Mesodermal cell (in vitro differentiated cells): ENCODE measurements around the gene ATP13A3.

Experiments
- H3K27ac ChIP-seq: 2 replicates; pipeline ENCODE4 v1.7.0; 2013; ENCODE audit warnings: mild to moderate bottlenecking, low read depth, low read length, moderate library complexity; ENCODE audit not compliant: severe bottlenecking
- H3K36me3 ChIP-seq: 2 replicates; pipeline ENCODE4 v1.7.1; 2013; ENCODE audit warnings: mild to moderate bottlenecking, low read length, moderate library complexity; ENCODE audit not compliant: control insufficient read depth, insufficient read depth
- H3K4me1 ChIP-seq: one replicate; pipeline ENCODE4 v1.7.1; 2013; ENCODE audit warnings: mild to moderate bottlenecking, low read length; ENCODE audit not compliant: insufficient read depth, control insufficient read depth, poor library complexity, severe bottlenecking
- H3K4me3 ChIP-seq: 2 replicates; pipeline ENCODE4 v1.7.0; 2013; ENCODE audit warnings: low read length, control low read depth, mild to moderate bottlenecking; ENCODE audit not compliant: insufficient read depth, poor library complexity, severe bottlenecking; ENCODE audit errors: extremely low read depth
- H3K9me3 ChIP-seq: 2 replicates; pipeline ENCODE4 v1.7.1; 2013; ENCODE audit warnings: mild to moderate bottlenecking, low read length, moderate library complexity; ENCODE audit not compliant: control insufficient read depth
- WGBS, 2 experiments: methylation state at CpG; one replicate each; pipeline ENCODE4 v1.1.5; 2013; ENCODE audit warnings: missing lambda C conversion rate in 2 of 2; ENCODE audit not compliant: insufficient coverage in 2 of 2; 5-methylcytosine and 5-hydroxymethylcytosine counted together

Gene ATP13A3

GRCh38 chr3:194446172-194446571 lies 40.6 kb downstream of the ATP13A3 start:
- WGBS, 2 experiments = 97 to 99% methylated on average over 11 to 12 of the region's 13 CpGs
- Histone ChIP-seq H3K4me3 (no peak overlapping the region), H3K9me3 (no peaks in the 10 kb centered on the region), H3K27ac (no peak overlapping the region), H3K4me1 (no peaks in the 10 kb centered on the region), H3K36me3 (peaks cover 58% of the 10 kb centered on the region)

GRCh38 chr3:194443901-194444300 lies 42.9 kb downstream of the ATP13A3 start:
- peaks cover 62% of the 10 kb centered on the region for H3K36me3 ChIP-seq
- no peak overlapping the region for H3K27ac ChIP-seq
- no CpG with 5 or more reads among the region's 2 CpGs for WGBS, 2 experiments

DNA sequence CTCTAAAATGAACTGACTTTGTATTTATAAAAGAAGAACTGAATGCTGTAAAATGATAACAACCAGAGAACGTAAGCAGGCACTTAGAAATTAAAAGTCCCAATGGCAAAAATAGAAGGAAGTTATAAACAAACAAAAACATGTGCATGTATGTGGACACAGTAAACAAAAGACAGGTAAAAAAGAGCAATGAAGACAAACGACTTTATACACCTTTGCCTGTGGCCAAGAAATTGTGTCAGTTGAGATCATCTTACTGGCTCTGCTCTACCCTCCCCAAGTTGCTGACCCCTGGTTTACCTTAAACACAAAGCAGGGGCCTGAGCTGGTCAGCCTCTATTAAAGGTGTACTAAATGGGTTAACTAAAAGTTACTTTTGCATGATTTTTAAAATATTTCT lies 46.0 kb downstream of the ATP13A3 start:
- H3K36me3 ChIP-seq = peaks cover 64% of the 10 kb centered on the region
- no peaks in the 10 kb centered on the region for H3K4me1 ChIP-seq
- H3K27ac ChIP-seq = no peak overlapping the region
- no peak overlapping the region for H3K4me3 ChIP-seq
- WGBS, 2 experiments = 92% methylated on average over 2 of the region's 2 CpGs; no CpG with 5 or more reads in 1 of the 2 experiments
- H3K9me3 ChIP-seq = no peaks in the 10 kb centered on the region

More at GRCh38 chr3:194443901-194444300, 42.9 kb downstream of the ATP13A3 start:
- no peaks in the 10 kb centered on the region for H3K4me1 ChIP-seq
- H3K4me3 ChIP-seq = no peak overlapping the region
- no peaks in the 10 kb centered on the region for H3K9me3 ChIP-seq

GRCh38 chr3:194439881-194440550 lies 46.8 kb downstream of the ATP13A3 start:
- H3K9me3 ChIP-seq = no peaks in the 10 kb centered on the region
- 90 to 100% methylated on average over 2 of the region's 6 CpGs for WGBS, 2 experiments
- no peak overlapping the region for H3K27ac ChIP-seq
- no peaks in the 10 kb centered on the region for H3K4me1 ChIP-seq
- peaks cover 71% of the 10 kb centered on the region for H3K36me3 ChIP-seq
- no peak overlapping the region for H3K4me3 ChIP-seq

DNA sequence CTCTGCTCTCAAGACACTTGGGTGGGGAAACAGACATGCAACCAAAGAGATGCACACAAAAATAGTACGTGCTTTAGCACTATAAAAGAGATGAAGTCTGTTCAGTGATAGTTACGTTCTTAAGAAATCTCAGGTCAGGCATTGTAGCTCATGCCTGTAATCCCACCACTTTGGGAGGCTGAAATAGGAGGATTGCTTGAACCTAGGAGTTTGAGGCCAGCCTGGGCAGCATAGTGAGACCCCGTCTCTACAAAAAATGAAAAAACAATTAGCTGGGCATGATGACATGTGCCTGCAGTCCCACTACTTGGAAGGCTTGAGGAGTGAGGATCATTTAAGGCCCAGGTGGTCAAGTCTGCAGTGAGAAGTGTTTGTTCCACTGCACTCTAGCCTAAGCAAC lies 52.3 kb downstream of the ATP13A3 start:
- H3K27ac ChIP-seq = no peak overlapping the region
- no peaks in the 10 kb centered on the region for H3K9me3 ChIP-seq
- H3K4me3 ChIP-seq = no peak overlapping the region
- H3K36me3 ChIP-seq = peaks cover 79% of the 10 kb centered on the region
- 95 to 100% methylated on average over 3 of the region's 3 CpGs for WGBS, 2 experiments
- no peaks in the 10 kb centered on the region for H3K4me1 ChIP-seq

GRCh38 chr3:194431554-194431953 lies 55.2 kb downstream of the ATP13A3 start:
- H3K4me1 ChIP-seq = no peaks in the 10 kb centered on the region
- H3K27ac ChIP-seq = no peak overlapping the region
- H3K4me3 ChIP-seq = no peak overlapping the region
- H3K9me3 ChIP-seq = no peaks in the 10 kb centered on the region
- peaks cover 75% of the 10 kb centered on the region for H3K36me3 ChIP-seq
- WGBS, 2 experiments = 80 to 100% methylated on average over 1 to 2 of the region's 5 CpGs

GRCh38 chr3:194425399-194425798 lies 61.4 kb downstream of the ATP13A3 start:
- Histone ChIP-seq H3K36me3 (peaks cover 57% of the 10 kb centered on the region), H3K27ac (no peak overlapping the region), H3K4me3 (no peak overlapping the region), H3K9me3 (no peaks in the 10 kb centered on the region), H3K4me1 (no peaks in the 10 kb centered on the region)
- WGBS, 2 experiments = 100% methylated on average over 1 to 3 of the region's 4 CpGs

- WGBS, 2 experiments = 90 to 100% methylated on average over 2 of the region's 7 CpGs
- Histone ChIP-seq H3K36me3 (peaks cover 57% of the 10 kb centered on the region), H3K9me3 (no peaks in the 10 kb centered on the region), H3K4me1 (no peaks in the 10 kb centered on the region), H3K27ac (no peak overlapping the region), H3K4me3 (no peak overlapping the region)
Measured at GRCh38 chr3:194424953-194425352, 61.8 kb downstream of the ATP13A3 start.

- Histone ChIP-seq H3K9me3 (no peaks in the 10 kb centered on the region), H3K36me3 (peaks cover 55% of the 10 kb centered on the region), H3K4me3 (no peak overlapping the region), H3K27ac (no peak overlapping the region), H3K4me1 (no peaks in the 10 kb centered on the region)
- WGBS, 2 experiments = no CpG with 5 or more reads among the region's 1 CpG
Measured at GRCh38 chr3:194424373-194424772, 62.4 kb downstream of the ATP13A3 start.

- Histone ChIP-seq H3K36me3 (peaks cover 58% of the 10 kb centered on the region), H3K27ac (no peak overlapping the region), H3K4me3 (no peak overlapping the region), H3K9me3 (no peaks in the 10 kb centered on the region), H3K4me1 (no peaks in the 10 kb centered on the region)
- 89 to 100% methylated on average over 1 of the region's 3 CpGs for whole genome bisulfite sequencing, 2 experiments
Measured at GRCh38 chr3:194423317-194423716, 63.5 kb downstream of the ATP13A3 start.

DNA sequence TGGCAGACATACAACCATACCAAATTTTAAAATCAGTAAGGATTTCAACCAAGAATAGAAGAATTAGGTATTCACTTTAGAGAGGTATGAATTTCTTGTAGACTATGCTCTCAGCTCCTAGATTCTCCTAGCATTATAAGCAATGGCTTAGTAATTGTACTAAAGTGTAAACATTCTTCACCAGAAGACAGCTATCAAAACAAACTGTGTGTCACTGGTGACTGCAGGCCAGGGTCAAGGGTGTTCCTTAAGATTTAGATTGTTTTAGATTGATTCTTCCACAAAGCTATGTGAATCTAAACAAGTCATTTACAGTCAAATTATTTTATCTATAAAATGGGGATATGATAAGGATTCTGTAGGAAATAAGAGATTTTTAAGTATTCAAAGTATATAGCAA lies 64.6 kb downstream of the ATP13A3 start:
- Histone ChIP-seq H3K4me3 (no peak overlapping the region), H3K4me1 (no peaks in the 10 kb centered on the region), H3K9me3 (no peaks in the 10 kb centered on the region), H3K36me3 (peaks cover 60% of the 10 kb centered on the region), H3K27ac (no peak overlapping the region)
